HEK293 (cell line): ENCODE measurements around the gene MYRIP.

Source experiments
- CTCF ChIP-seq: fragments of 450-650 bp; formaldehyde crosslinking; IDR thresholded peaks from 2 replicates; pipeline ENCODE4 v1.5.1; 2016; ENCODE audit warnings: missing biosample characterization, missing genetic modification characterization
- KLF9 ChIP-seq: fragments of 450-650 bp; formaldehyde crosslinking; IDR thresholded peaks from 2 replicates; pipeline ENCODE4 v1.5.1; 2016; ENCODE audit warnings: missing biosample characterization, missing genetic modification characterization, low read depth
- REST ChIP-seq: fragments of 450-650 bp; formaldehyde crosslinking; IDR thresholded peaks from 2 replicates; pipeline ENCODE4 v1.5.1; 2016; ENCODE audit warnings: missing biosample characterization, missing genetic modification characterization
- TSHZ1 ChIP-seq: fragments of 450-650 bp; formaldehyde crosslinking; IDR thresholded peaks from 2 replicates; pipeline ENCODE4 v1.5.1; 2016; ENCODE audit warnings: missing biosample characterization, missing genetic modification characterization, borderline replicate concordance
- ZNF10 ChIP-seq: fragments of 450-650 bp; formaldehyde crosslinking; IDR thresholded peaks from 2 replicates; pipeline ENCODE4 v1.5.1; 2017; ENCODE audit warnings: missing biosample characterization, missing genetic modification characterization
- ZNF121 ChIP-seq: fragments of 450-650 bp; formaldehyde crosslinking; IDR thresholded peaks from 2 replicates; pipeline ENCODE4 v1.5.1; 2016; ENCODE audit warnings: missing biosample characterization, missing genetic modification characterization
- ZNF2 ChIP-seq: fragments of 450-650 bp; formaldehyde crosslinking; IDR thresholded peaks from 2 replicates; pipeline ENCODE4 v1.5.1; 2016; ENCODE audit warnings: missing biosample characterization, missing genetic modification characterization
- ZNF335 ChIP-seq: fragments of 450-650 bp; formaldehyde crosslinking; conservative IDR thresholded peaks from 2 replicates; pipeline ENCODE4 v1.5.1; 2016; ENCODE audit warnings: missing biosample characterization, missing genetic modification characterization
- ZNF549 ChIP-seq: fragments of 450-650 bp; IDR thresholded peaks from 2 replicates; pipeline ENCODE4 v1.5.1; 2018; ENCODE audit warnings: missing biosample characterization, missing genetic modification characterization, mild to moderate bottlenecking, inconsistent platforms, moderate library complexity
- ZNF692 ChIP-seq: fragments of 450-650 bp; formaldehyde crosslinking; IDR thresholded peaks from 2 replicates; pipeline ENCODE4 v1.5.1; 2016; ENCODE audit warnings: missing biosample characterization, missing genetic modification characterization
- ZNF843 ChIP-seq: fragments of 450-650 bp; formaldehyde crosslinking; IDR thresholded peaks from 2 replicates; pipeline ENCODE4 v1.5.1; 2016; ENCODE audit warnings: missing biosample characterization, missing genetic modification characterization
- TF ChIP-seq, protein P1 (sequence below): fragments of 450-650 bp; formaldehyde crosslinking; IDR thresholded peaks from 2 replicates; pipeline ENCODE4 v1.5.1; 2017; ENCODE audit warnings: missing biosample characterization, missing genetic modification characterization
- TF ChIP-seq, protein P2 (sequence below): fragments of 450-650 bp; formaldehyde crosslinking; IDR thresholded peaks from 2 replicates; pipeline ENCODE4 v1.5.1; 2016; ENCODE audit warnings: missing biosample characterization, missing genetic modification characterization, low read depth

DNA sequence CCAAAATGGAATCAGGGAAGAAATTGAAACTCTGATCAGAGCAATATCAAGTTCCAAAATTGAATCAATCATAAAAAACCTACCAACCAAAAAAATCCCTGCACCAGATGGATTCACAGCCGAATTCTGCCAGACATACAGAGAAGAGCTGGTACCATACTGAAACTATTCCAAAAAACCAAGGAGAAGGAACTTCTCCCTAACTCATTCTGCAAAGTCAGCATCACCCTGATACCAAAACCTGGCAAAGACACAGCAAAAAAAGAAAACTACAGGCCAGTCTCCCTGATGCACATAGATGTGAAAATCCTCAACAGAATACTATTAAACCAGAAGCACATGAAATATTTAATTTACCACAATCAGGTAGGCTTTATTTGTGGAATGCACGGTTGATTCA, 118.1 kb downstream of the MYRIP start:
- TF ChIP-seq CTCF (tag by site-specific recombination) (no peak), REST (no peak), ZNF335 (no peak), ZNF692 (tag by site-specific recombination) (no peak), KLF9 (tag by site-specific recombination) (no peak), ZNF843 (tag by site-specific recombination) (no peak), ZNF549 (no peak), TSHZ1 (no peak), ZNF10 (tag by site-specific recombination) (no peak), ZNF121 (tag by site-specific recombination) (no peak), ZNF2 (tag by site-specific recombination) (no peak)
- TF ChIP-seq, protein P1, sequence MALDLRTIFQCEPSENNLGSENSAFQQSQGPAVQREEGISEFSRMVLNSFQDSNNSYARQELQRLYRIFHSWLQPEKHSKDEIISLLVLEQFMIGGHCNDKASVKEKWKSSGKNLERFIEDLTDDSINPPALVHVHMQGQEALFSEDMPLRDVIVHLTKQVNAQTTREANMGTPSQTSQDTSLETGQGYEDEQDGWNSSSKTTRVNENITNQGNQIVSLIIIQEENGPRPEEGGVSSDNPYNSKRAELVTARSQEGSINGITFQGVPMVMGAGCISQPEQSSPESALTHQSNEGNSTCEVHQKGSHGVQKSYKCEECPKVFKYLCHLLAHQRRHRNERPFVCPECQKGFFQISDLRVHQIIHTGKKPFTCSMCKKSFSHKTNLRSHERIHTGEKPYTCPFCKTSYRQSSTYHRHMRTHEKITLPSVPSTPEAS, result no peak
- TF ChIP-seq, protein P2, sequence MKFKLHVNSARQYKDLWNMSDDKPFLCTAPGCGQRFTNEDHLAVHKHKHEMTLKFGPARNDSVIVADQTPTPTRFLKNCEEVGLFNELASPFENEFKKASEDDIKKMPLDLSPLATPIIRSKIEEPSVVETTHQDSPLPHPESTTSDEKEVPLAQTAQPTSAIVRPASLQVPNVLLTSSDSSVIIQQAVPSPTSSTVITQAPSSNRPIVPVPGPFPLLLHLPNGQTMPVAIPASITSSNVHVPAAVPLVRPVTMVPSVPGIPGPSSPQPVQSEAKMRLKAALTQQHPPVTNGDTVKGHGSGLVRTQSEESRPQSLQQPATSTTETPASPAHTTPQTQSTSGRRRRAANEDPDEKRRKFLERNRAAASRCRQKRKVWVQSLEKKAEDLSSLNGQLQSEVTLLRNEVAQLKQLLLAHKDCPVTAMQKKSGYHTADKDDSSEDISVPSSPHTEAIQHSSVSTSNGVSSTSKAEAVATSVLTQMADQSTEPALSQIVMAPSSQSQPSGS (tag by site-specific recombination), result no peak
